Retina (tissue), 1 donor: Measurements from ENCODE around the gene PTPRD.

Source experiments
- DNase-seq: peaks from one replicate; pipeline ENCODE4 v3.0.0-alpha.2; 2016

The PTPRD gene

DNA sequence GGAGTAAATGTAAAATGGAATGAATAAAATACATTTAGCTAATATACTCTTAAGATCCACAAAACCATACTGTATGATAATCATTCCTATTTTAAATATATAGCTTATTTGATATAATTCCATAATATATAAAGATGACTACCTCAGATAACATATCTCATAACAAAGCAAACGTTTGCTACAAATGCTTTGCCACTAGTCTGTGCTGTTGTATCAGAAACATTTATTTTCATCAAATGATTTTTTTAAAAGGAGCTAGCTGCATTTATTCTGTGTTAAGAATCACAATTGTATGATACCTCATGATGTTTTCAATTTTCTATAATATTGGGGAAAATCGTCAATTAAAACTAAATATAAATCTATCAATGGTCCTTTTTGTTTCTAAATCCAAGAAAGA, 567.2 kb downstream of the PTPRD start:
- no peak for DNase-seq

DNA sequence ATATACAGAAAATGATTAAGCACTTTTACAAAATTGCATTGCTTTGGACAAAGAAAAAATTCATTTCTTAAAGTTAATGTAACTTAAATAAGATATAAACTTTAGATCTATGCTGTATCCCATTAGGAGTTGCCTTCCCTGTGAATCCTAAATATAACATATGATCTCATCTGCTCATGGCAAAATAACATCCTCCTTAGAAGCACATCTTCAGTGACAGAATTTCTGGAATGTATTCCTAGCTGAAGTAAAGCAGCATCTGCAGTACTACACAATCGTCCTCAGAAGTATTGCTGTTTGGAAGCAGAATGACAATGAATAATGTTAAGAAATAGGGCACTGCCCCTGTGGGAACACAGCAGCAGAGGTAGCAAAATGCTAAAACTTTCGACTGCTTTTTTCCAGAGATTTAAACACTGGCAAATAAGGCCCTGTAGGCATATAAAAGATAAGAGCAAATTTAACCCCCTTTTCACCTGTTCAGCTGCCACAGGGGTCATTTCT, 571.0 kb downstream of the PTPRD start:
- DNase-seq, result no peak

DNA sequence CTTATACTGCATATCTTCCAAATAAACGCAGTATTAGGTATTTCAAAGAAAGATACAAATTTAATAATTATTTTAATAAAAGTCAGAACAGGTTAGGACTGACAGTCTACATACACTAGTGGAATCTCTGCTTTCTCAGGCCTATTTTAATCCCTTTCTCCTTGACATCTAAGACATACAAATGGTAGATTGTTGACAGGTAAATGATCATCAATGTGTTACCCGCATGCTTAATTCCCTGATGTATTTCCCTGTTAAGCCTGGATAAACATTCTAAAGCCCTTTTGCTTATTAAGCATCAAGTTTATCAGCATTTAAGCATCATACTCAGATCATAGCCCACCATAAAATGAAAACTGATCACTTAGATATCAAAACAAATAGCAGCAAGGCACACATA, 576.7 kb downstream of the PTPRD start:
- no peak for DNase-seq

DNA sequence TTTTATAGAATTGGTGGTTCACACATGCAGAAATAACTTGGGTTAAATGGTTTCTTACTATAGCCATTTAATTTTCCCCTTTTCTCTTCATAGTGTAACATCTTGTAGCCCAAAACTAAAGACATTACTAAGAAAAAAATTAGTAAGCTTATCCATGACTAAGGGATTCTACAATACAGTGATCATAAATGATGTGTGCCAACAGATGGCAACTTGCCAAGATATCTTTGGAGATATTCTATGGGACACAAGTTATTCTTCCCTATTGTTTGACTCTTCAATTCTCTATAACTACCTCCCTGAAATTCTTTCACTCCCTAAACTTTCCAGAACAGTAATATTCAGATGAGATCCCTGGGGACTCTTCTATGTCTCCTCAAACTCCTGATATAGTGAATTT, 580.6 kb downstream of the PTPRD start:
- no peak for DNase-seq

DNA sequence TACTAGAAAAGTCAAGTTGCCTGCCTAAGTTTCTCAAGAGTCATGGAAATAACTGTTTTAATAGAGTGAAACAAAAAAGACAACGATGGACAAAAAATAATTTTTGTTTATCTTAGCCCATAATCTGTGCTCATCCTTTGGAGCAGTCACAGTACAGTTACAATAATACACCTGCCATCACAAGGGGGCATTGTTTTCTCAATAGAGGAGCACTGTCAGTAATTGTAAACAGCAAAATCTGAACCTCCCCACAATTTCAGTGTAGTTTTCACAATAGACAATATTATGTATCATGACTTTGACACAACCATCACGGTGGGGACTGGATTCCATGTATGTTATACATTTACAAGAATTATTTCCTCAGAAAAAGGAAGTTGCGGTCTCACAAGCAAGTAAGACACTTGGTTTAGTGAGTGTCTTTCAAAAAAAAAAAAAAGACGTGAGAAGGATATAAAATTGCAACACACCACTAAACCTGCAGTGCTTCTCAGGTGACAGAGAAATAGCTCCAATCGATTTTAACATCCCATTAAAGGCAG, 586.3 kb downstream of the PTPRD start:
- DNase-seq, result no peak

DNA sequence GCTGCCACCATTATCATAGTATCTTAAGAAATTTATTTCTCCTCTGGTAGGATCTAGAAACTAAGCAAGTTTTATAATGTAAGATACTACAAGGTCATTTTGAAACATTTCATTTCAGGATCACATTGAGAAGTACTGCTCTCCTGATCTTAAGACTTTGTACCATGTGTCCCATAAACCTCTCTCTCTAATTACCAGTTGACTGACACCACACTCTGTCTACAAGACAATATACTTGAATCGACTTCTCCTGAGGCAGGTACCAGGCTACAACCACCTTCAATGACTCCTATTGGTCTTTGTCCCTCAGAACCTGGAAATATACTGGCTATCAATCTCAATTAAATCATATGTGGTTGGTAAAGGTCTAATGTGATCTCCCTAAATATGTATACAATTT, 597.0 kb downstream of the PTPRD start:
- DNase-seq, result no peak

DNA sequence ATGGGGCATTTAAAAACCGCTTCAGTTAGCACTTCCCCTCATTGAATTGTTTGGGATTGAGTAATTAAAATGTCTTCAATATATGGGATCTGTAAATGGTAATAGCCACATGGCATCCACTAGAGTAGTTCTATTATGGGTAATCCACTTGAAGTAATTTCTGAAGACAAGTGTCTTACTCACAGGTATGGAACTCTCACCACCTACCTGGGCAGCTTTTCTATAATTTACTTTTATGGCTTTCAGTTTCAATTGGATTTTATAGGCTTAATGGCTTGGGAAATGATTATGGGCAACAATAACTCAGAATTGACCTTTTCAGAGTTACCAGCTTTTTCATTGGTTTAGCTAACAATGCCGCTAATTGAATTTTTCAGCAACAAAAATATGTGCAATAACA, 597.9 kb downstream of the PTPRD start:
- no peak for DNase-seq

DNA sequence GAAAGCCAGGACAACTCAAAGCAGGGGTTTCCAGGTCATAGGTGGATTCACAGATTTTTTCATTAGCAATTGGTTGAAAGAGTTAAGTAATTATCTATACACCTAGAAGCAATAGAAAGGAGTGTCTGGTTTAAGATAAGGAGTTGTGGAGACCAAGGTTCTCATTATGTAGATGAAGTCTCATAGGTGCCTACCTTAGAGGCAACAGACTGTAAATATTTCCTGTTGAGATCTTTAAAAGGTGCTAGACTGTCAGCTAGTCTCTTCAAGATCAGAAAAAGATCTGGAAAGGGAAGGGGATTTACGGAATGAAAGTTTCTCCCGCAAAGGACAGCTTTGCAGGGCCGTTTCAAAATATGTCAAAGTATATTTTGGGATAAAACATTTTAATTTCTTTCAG, 603.4 kb downstream of the PTPRD start:
- no peak for DNase-seq

DNA sequence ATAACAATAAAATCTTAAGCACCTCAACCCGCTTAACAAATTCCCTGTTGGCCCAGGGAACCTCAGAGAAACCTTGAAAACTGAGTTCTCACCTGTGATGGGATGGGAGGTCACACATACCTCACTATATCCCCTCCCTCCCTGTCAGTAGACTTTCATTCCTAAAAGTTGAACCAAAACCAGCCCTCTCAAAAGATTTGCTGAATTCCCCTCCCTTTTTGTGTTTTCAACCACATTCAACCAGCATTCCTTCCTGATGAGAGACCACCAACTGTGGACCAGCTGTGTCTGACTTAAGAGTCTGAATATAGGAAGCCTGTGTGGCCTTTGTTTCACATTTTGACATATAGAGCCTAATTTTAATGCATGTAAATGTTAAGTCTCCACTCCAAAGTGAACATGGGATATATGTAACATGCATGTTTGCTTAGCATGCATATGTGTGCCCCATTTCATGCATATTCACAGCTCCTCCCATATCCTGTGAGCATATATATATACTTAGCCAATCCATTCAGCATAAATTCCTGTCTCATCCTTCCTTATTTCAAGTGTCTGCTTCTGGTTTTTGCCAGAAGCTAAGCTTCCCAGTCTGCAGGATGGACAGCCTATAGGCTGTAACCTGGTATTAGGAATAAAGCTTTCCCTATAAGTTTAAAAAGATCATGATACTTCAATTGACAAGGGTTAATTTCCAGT, 604.6 kb downstream of the PTPRD start:
- no peak for DNase-seq

DNA sequence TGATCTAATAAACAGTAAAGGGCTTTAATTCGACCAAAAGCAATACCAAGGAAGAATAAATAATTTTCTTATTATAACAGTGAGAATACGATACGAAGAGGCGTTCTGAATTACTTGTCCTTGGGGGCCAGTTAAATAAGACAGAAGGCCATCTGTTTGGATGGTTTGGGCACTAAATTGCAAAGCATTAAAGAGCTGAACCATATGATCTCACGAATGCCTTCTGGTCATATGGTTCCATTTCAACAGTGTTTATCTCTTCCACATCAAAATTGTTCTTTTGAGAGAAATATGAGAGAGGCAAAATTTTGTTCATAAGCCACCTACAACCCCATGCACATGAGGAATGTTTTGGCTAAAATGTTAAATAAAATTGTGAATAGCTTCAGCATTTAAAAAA, 605.4 kb downstream of the PTPRD start:
- DNase-seq, result no peak

DNA sequence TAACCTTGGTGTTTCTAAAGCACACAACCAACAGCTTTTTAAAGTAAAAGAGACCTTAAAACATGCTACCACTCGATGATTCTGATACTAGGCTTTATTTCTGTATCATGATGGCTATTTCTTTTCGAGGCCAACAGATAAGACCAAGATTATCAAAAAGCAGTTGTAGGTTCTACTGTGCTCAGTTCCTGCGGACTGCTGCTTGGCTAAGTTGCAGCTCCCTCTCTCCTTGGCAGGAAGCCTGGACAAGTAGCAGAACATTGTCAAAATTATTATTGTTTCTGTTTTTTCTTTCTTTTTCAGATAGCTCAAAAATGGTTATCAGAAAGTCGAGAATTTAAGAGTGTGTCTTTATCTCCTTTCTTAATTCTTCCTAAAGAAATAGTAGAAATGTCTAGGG, 607.6 kb downstream of the PTPRD start:
- DNase-seq, result no peak

DNA sequence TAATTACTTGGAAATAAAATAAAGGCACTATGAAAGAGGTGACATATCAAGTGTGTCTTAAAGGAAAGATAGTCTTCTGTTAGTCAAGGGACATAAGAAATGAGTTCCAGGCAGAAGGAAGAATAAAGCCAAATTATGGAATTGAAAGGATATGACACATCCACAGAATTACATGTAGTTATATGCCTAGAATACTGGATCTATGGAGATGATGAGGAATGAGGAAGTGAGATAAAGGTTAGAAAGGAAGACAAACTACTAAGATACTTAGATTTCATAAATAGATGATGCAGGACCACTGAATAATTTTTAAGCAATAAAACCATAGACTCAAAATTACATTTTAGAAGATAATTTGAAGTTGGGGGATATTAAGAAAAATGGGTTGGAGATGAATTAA, 609.8 kb downstream of the PTPRD start:
- DNase-seq, result no peak

DNA sequence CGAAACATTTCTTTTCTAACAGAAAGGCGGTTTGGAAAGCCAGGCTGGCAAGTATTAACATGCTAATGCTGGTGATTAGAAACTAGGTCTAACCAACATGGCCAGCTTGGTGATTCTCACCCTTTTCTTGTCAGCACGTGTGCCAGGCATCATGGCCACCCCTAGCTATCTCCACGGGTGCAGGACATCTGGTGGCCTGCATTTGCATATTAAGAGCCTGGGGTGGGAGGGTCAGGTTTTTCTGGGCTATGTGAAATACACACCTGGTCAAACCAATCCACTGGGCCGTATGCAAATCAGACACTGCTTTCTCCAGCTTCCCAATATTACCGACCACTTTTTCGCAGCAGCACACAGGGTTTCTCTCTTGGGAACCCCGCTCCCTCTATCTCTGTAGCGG, 612.1 kb downstream of the PTPRD start:
- no peak for DNase-seq

DNA sequence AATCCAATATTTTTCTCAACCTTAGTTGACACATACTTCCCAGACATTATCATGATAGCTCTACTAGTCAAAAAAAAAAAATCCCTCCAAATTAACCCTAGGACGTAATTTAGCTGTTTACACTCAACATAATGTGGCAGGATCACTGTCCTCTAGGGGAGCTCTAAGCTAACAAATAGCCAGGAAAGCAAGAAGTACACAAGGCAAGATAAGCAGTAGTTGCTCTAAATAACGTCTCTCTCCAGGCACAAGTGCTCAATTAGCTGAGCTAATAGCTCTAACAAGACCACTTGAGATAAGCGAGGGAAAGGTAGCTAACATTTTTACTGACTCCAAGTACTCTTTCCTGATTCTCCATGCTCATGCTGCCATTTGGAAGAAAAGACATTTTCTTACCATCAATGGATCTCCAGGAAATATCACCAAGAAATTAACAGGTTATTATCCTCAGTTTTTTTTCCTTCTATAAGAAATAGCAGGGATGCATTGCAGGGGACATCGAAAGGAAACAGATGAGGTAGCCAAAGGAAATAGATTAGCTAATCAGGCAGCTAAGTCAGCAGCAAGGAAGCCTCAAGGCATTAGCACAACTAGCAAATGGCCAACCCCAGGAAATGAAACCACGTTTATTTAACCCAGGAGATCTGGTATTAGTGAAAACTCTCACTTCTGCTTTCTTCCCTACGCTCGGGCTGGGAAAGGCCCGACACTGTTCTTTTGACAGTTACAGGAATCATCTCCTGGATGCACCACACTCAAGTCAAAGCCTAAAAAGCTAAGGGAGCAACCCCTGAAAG, 614.1 kb downstream of the PTPRD start:
- no peak for DNase-seq

DNA sequence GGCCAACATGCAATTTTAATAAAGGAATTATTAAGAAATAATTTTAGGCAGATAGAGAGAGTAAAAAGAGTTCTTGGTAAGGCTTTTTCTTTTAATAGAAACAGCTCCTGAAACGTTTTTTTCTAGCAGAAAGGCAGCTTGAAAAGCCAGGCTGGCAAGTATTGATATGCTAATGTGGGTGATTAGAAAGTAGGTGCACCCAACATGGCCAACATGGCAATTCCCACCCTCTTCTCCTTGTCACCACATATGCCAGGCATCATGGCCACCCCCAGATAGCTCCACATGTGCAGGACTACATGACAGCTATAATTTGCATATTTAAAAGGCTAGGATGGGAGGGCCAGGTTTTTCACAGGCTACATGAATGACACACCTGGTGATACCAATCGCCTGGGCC, 615.2 kb downstream of the PTPRD start:
- DNase-seq, result no peak

DNA sequence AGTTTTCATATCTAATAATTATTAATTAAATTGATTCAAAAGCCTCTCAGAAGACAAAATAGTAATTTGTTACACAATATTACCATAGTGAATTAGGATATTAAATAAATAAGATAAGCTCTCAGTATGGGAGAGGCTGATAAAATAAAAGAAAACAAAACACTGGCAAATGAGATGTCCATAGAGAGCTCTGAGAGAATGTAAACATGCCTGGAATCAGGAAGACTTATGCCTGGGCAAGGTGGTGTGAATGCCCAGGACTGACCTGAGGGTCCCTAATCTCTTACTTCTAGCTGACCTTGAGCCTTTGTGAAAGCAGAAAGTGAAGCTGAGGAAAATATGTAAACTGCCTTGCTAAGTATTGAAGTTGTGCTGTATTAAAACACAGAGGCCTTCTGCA, 616.5 kb downstream of the PTPRD start:
- DNase-seq, result no peak

DNA sequence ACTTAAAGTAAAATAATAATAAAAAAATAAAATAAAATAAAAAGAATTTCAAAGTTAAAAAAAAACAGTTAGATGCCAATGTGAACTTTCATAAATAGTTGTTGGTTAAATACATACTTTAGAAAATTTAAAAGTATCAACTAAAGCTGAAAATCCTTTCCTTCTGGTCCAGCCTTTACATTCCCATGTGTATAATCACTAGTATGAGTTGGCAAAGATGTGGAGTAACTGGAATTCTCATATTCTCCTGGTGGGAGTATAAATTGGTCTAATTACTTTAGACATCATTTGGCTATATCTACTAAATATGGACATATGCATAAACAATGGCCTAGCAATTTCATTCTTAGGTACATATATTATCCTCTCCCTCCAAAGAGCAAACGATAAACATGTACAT, 619.9 kb downstream of the PTPRD start:
- no peak for DNase-seq

DNA sequence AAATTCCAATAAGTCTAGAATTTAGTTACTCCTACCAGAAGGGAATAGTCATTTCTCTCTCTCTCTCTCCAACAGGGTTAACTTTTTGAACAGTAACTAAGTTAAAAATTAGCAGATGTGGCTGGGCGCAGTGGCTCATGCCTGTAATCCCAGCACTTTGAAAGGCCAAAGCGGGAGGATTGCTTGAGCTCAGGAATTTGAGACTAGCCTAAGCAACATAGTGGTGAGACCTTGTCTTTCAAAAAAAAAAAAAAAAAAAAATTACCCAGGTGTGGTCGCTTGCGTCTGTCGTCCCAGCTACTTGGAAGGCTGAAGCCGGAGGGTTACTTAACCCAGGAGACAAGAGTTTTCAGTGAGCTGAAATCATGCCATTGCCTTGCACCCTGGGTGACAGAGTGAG, 639.7 kb downstream of the PTPRD start:
- no peak for DNase-seq

DNA sequence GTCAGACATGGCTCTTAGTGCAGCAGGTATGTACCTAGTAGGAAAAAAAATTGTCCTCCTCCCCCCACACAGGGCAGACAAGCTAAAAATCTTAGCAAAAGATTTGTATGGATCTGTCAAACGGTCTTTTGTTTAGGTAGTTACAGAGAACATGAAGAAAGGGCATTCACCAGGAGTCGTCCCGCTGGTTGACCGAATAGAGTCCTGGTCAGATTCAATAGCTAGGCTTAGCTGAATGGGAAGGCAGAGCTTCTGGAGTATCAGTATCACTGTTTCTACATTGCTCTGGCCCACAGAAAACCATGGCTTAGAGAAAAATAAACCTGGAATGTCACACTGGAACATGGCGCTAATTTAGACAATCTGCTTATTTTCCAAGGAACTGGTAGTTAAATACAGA, 642.3 kb downstream of the PTPRD start:
- no peak for DNase-seq

DNA sequence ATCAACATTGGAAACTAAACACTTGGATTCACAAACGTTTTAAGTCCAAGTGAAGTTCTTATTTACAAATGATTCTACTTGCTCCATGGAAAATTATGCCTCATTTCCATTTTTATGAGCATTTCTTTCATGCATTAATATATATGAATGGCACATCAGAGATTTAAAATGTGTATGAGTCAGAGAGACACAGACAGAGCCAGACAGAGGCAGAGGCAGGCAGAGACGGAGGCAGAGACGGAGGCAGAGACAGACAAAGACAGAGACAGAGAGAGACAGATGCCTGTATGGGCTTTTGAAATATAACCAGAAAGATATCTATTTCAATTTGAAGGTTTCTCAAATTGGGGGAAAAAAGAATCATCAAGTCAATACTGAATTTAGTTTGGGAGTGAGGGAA, 649.0 kb downstream of the PTPRD start:
- no peak for DNase-seq

DNA sequence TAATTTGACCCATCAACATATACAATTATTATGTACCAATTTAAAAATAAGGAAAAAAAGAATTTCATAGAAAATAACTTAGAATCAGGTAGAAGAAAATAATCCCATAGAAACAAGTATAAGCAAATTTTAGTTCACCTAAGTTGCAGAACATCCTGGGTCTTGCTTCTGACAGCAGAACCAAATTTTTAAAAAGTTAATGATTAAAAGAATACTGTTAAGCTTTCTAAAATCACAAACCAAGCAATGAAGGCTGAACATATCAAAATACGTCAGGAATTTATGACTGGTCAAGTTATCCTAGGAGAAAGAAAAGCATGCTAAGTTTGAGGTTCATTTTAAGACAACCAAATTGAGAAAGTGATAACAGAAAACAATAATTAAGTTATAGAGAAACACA, 650.9 kb downstream of the PTPRD start:
- no peak for DNase-seq

DNA sequence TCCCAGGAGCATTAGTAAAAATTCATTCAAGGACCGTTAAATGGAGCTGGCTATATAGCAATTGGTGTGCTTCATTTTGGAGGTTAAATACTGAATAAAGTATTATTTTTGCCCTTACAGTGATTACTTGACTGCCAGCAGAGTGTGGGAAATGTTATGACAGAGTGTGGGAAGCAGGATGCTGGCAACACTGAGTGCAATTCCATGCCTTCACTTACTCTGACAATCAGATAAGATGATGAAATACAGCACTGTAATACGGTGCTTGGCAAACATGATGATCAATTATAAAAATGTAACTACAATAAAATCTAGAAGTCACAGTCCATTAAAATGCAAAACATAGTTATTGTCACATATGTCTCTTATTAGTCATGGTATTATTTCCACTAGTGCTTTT, 651.3 kb downstream of the PTPRD start:
- no peak for DNase-seq

DNA sequence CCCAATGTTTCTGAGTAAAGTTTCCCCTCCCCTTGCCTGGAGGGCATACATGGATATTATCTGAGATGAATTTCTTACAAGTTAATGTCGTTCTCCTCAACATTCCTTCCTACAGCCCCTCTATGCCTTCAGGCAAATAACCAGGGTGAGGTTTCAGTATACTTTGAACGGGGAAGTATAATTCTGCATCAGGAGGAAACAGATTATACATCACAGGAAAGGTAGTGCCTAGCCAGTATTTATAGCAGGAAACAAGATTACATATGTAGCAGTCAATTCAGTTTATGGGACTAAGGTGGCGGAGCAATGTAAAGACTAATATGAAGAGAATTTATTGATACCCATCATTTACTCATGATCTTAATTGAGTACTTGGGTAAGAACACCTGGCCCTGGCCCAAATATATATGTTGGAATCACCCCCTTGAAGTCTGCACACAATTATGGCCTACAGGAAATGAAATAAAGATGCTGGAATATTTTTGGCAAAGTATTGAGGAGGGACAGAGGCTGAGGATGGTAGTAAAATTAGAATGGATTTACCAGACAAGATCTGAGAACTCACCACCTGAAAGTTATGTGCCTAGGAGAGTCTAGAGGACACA, 661.1 kb downstream of the PTPRD start:
- DNase-seq, result no peak

DNA sequence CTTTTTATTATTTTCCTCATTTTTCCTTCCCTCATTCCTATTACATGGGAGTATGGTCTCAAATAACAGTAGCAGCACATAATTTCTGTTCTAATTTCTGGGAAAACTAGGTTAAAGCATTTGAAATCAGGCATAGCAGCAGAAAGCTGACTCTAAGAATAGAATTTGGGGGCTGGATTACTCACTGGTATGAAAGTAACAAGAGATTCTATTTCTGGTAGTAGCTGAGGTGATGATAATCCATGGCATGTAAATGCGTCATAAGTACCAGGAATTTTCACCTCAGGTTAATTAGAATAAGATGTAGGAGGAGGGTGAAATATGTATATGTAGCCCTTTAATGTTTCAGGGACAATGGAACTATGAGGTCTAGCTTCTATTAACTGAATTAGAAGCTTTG, 662.0 kb downstream of the PTPRD start:
- DNase-seq, result no peak
